Measurements from ENCODE around the gene FOXO1. TPM values are rescaled to one million over a fixed set of nuclear protein-coding genes. Genes with fewer than 3 reads are reported as not detected.

The FOXO1 gene
- total RNA-seq, 4 donors from 2014 or later: 65.7 to 111 (median 87.5) TPM

DNA sequence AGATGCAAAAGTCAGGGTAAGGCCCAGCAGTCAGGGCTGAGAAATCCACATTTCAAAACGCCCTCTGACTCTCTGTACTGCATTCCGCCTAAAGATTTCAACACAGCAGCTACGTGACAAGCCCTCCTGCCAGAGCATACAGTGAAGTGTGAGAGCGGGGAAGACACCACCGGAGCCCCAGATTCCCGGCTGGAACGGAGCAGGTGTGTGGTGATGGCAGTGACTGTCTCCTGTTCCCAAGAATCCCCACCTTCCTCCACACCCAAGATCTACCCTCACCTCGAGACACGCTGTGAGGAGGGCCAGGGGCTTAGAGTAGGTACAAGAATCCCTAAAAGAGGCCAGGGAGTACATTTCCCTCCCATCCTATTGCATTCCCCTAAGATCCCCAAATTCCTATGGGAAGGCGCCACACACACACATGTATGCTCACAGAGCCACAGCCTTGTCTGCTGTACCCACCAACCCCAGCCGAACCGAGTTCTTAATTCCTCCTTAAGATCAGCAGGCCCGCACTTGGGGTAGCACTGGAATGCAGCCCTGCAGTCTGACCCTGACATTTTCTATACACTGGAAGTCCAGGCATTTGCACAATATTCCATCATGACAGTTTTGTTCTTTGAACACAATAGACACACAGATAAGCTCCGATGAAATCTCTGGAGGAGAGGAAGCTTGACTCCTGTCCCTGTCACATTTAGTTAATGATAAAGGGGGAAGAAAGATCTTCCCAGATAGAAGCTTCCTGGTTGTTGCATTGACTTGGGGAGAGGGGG is 102.9 kb downstream of the FOXO1 start:
- ATAC-seq (ENCODE audit: low FRiP score) (peak; percentile 75), DNase-seq (ENCODE audit: low spot score) (no peak)
- TF ChIP-seq, protein P1, sequence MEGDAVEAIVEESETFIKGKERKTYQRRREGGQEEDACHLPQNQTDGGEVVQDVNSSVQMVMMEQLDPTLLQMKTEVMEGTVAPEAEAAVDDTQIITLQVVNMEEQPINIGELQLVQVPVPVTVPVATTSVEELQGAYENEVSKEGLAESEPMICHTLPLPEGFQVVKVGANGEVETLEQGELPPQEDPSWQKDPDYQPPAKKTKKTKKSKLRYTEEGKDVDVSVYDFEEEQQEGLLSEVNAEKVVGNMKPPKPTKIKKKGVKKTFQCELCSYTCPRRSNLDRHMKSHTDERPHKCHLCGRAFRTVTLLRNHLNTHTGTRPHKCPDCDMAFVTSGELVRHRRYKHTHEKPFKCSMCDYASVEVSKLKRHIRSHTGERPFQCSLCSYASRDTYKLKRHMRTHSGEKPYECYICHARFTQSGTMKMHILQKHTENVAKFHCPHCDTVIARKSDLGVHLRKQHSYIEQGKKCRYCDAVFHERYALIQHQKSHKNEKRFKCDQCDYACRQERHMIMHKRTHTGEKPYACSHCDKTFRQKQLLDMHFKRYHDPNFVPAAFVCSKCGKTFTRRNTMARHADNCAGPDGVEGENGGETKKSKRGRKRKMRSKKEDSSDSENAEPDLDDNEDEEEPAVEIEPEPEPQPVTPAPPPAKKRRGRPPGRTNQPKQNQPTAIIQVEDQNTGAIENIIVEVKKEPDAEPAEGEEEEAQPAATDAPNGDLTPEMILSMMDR (IDR thresholded peaks at IDR 0.05): no peak

DNA sequence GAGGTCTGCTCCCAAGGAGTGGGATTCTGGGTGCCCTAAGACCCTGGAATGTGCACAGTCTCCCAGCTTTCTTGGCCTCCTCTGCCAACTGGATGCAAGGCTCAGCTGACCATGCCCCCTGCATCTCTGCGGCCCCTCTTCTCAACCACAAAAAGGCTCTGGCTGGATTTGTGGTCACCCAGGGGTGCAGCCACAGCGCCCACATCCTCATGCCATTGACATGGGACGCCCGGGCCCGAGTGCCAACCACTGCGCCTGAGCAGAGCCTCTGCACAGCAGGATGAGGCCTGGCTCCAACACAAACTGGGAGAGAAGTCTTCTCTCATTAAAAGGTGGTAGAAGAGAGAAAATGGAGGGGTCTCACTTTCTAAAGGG is 103.5 kb downstream of the FOXO1 start:
- TF ChIP-seq, protein P1 (IDR thresholded peaks at IDR 0.05): no peak
- DNase-seq (ENCODE audit: low spot score): no peak
- ATAC-seq (ENCODE audit: low FRiP score): no peak

DNA sequence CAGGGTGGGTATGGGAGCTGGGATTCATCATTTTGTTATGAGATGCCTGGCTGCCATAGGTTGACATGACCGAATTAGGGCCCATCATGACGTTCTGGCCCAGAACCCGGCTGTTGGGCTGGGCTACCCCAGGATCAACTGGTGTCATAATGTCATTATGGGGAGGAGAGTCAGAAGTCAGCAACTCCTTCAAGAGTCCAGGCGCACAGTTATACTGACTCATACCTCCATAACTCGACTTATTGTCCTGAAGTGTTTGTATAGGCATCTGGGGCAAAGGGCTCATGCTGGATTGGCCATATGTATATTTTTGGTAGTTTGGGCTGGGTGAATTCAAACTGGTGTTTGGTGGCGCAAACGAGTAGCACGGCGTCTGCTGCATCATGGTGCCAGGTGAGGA is 106.5 kb downstream of the FOXO1 start:
- DNase-seq (ENCODE audit: low spot score): no peak
- TF ChIP-seq, protein P1 (IDR thresholded peaks at IDR 0.05): no peak
- ATAC-seq (ENCODE audit: low FRiP score): no peak

DNA sequence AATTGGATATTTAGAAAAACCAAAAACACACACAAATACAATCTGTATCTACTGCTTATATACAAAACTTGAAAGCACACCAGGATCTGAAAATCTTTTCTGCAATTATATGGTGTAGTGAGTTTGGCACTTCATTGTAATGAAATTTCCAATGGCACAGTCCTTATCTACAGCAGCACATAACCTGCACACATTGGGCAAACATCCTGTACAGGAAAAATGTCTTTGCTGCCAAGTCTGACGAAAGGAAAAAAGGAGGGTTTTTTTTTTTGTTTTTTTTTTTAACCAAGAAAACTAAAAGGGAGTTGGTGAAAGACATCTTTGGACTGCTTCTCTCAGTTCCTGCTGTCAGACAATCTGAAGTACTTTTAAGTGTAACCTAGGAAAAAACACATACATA is 107.8 kb downstream of the FOXO1 start:
- TF ChIP-seq, protein P1 (IDR thresholded peaks at IDR 0.05): no peak
- no peak for DNase-seq (ENCODE audit: low spot score)
- ATAC-seq (ENCODE audit: low FRiP score): no peak

DNA sequence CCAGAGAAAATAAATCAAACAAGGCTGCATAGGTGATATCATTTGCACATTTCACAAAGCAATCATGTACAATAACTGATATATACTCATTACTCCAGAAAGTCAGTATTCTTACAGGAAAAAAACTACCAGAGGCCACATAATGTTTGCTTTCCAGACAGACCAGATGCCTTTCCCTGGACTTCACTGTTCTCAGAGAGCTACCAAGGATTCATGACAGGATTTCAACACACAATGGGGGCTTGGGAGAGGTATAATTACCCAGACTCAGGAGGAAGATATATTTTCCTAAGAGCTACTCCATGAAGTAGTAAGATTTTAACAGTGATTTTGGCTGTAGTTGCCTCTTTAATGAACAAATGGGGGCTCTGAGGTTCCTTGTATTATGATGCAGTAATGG is 110.0 kb downstream of the FOXO1 start:
- ATAC-seq (ENCODE audit: low FRiP score): no peak
- TF ChIP-seq, protein P1 (IDR thresholded peaks at IDR 0.05): no peak
- DNase-seq (ENCODE audit: low spot score): no peak

DNA sequence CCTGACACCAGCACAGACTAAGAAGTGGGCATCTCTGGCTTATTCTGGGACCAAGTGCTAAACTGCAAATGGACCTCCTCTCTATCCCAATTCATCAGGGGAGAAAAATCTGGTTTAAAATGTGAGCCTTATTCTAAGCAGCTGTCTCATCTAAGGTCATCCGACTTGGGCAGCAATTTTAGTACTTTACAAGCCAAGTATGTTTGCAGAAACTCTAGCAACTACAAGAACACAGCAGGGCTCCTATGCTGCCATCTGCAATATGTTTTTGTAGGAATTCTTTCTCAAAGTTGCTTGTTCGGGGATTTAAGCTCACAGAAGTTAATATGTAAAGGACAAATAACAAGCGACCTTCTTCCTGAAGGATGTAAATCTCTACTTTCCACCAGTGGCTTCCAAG is 113.1 kb downstream of the FOXO1 start:
- no peak for ATAC-seq (ENCODE audit: low FRiP score)
- no peak for DNase-seq (ENCODE audit: low spot score)
- TF ChIP-seq, protein P1 (IDR thresholded peaks at IDR 0.05): no peak

DNA sequence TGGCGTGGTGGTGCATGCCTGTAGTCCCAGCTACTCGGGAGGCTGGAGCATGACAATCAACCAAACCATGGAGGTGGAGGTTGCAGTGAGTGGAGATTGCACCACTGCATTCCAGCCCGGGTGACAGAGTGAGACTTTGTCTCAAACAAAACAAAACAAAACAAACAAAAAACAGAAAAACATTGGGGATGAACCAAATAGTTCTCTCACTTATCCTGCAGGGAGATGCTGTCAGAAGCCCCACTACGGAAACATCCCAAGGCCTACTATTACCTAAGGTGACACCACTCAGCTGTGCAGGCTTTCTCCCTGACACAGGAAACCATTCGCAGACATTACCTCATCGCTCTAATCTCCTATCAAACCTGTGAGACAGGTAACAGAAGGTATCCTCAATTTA is 113.5 kb downstream of the FOXO1 start:
- DNase-seq (ENCODE audit: low spot score) (no peak), ATAC-seq (ENCODE audit: low FRiP score) (no peak)
- TF ChIP-seq, protein P1 (IDR thresholded peaks at IDR 0.05): no peak

Data from omental fat pad (tissue), 4 donors.